Adrenal gland (tissue), 12 donors: ENCODE data around the gene RBM28. TPM values are rescaled to one million over a fixed set of nuclear protein-coding genes. Genes with fewer than 3 reads are reported as not detected.

Experiments
- DNase-seq, 7 donors: peaks; one replicate each; pipeline ENCODE4 v3.0.0-alpha.2; 2019 to 2020
- H3K27ac ChIP-seq, 5 donors: fragments of 200-600 bp; sonication (generic) in 4 of 5; 1 replicate in 3 of 5; 2 replicates in 2 of 5; pipeline versions ENCODE4 v1.5.1 to v1.8.0; 2016 to 2020; ENCODE audit warnings: mild to moderate bottlenecking in 1 of 5
- H3K27me3 ChIP-seq: fragments of 200-600 bp; 2 replicates; pipeline ENCODE4 v1.8.0; 2021
- H3K36me3 ChIP-seq, 2 donors: fragments of 200-600 bp; replicated peaks in 1 of 2; 1 replicate in 1 of 2; 2 replicates in 1 of 2; pipeline versions ENCODE4 v1.5.1 to v1.8.0; 2018 to 2022
- H3K4me1 ChIP-seq, 2 donors: fragments of 200-600 bp; replicated peaks in 1 of 2; 1 replicate in 1 of 2; 2 replicates in 1 of 2; pipeline versions ENCODE4 v1.5.1 to v1.8.0; 2018 to 2021
- H3K4me3 ChIP-seq, 4 donors: fragments of 200-600 bp; sonication (generic) in 3 of 4; one replicate each; pipeline ENCODE4 v1.5.1; 2016 to 2018
- H3K9me3 ChIP-seq, 3 donors: fragments of 200-600 bp; sonication (generic) in 1 of 3; replicated peaks in 1 of 3; 1 replicate in 2 of 3; 2 replicates in 1 of 3; pipeline versions ENCODE4 v1.5.1 to v1.8.0; 2016 to 2021
- CTCF ChIP-seq, 6 experiments: fragments of 450-650 bp in 4 of 6; fragments of 200-600 bp in 2 of 6; sonication (generic) in 1 of 6; IDR thresholded peaks; 1 replicate in 5 of 6; 2 replicates in 1 of 6; pipeline versions ENCODE4 v1.5.1 to v1.8.0; 2016 to 2021; ENCODE audit warnings: antibody characterized with exemption in 6 of 6, mild to moderate bottlenecking in 2 of 6, moderate library complexity in 1 of 6
- POLR2A ChIP-seq, 2 donors: fragments of 450-650 bp; IDR thresholded peaks; one replicate each; pipeline ENCODE4 v1.6.1; 2017; ENCODE audit warnings: antibody characterized with exemption in 2 of 2, mild to moderate bottlenecking in 2 of 2, moderate library complexity in 1 of 2
- WGBS, 4 donors: extraction: QIAGEN DNeasy Blood & Tissue Kit in 2 of 4; methylation state at CpG; one replicate each; pipeline versions ENCODE4 v1.1.5 to v1.1.7; 2013 to 2017; 5-methylcytosine and 5-hydroxymethylcytosine counted together
- intact Hi-C, 2 donors: fragments of 100-400 bp; cut with DNase I; formaldehyde crosslinking; loops; one replicate each; pipeline versions ENCODE4 v1.14.1 to v1.15.0; 2022 to 2023
- polyA plus RNA-seq, 3 donors: library from polyadenylated mRNA; stranded (reverse); fragments of 200-250 nt in 2 of 3; fragments of 350-450 nt in 1 of 3; fragmentation: Illumina TruSeq in 1 of 3; extraction: RNeasy Lipid Tissue Mini Kit (QIAGEN cat#74804) in 1 of 3; gene quantifications; one replicate each; pipeline ENCODE4 v1.2.3, GENCODE V29; 2013 to 2014
- total RNA-seq, 9 donors: library from RNA; depleted of rRNA in 4 of 9; stranded (reverse); fragments of >200 nt in 4 of 9; fragments of 120-200 nt in 1 of 9; fragmentation: NEBNext Ultra II Directional in 1 of 9; extraction: Animal tissue kit (Norgen Biotek cat#: 25700) in 1 of 9; gene quantifications; one replicate each; pipeline versions ENCODE4 v1.1.0 to v1.2.4, GENCODE V29; 2013 to 2023
- donor health status: healthy with polysubstance abuse.
- donor health status: Bipolar disorder and iron deficiency.
- donor health status: DM: yes; HTN: yes; CAD: no.
- donor health status: DM: no; HTN: no; CAD: no.
- donor health status: DM: no; HTN: no; CAD: no.
- donor health status: DM: yes; HTN: yes; CAD: no.

Gene RBM28
- total and polyA plus RNA-seq, 12 donors = 8.0 to 61.3 (median 24.2) TPM

- intact Hi-C loops = no loop called here
- H3K36me3 ChIP-seq = peaks cover 0 to 29% of the 10 kb centered on the region in 2 donors
- H3K27ac ChIP-seq = no peak overlapping the region
- H3K9me3 ChIP-seq = no peaks in the 10 kb centered on the region
- TF ChIP-seq POLR2A (IDR thresholded peaks at IDR 0.05) = no peak
- no peak for TF ChIP-seq CTCF (IDR thresholded peaks at IDR 0.05)
- H3K4me3 ChIP-seq = no peak overlapping the region
- no peak for DNase-seq
- H3K4me1 ChIP-seq = no peaks in the 10 kb centered on the region
- H3K27me3 ChIP-seq = no peaks in the 10 kb centered on the region
- 89 to 100% (median 96%) methylated on average over 1 of the region's 1 CpG for WGBS, 4 donors
Measured at GRCh38 chr7:128304212-128304611, 39.5 kb downstream of the RBM28 start.

GRCh38 chr7:128303643-128304042 lies 40.1 kb downstream of the RBM28 start:
- H3K4me1 ChIP-seq = no peaks in the 10 kb centered on the region
- H3K9me3 ChIP-seq = no peaks in the 10 kb centered on the region
- H3K27ac ChIP-seq = no peak overlapping the region
- no peaks in the 10 kb centered on the region for H3K27me3 ChIP-seq
- TF ChIP-seq CTCF (IDR thresholded peaks at IDR 0.05) = no peak
- intact Hi-C loops = no loop called here
- no peak for DNase-seq
- 84 to 90% (median 87%) methylated on average over 5 of the region's 5 CpGs for WGBS, 4 donors
- H3K4me3 ChIP-seq = no peak overlapping the region
- H3K36me3 ChIP-seq = peaks cover 0 to 25% of the 10 kb centered on the region in 2 donors

GRCh38 chr7:128303133-128303532 lies 40.6 kb downstream of the RBM28 start:
- TF ChIP-seq CTCF (IDR thresholded peaks at IDR 0.05) (no peak), POLR2A (IDR thresholded peaks at IDR 0.05) (no peak)
- H3K36me3 ChIP-seq = peaks cover 0 to 20% of the 10 kb centered on the region in 2 donors
- intact Hi-C loops = no loop called here
- no peaks in the 10 kb centered on the region for H3K9me3 ChIP-seq
- H3K4me3 ChIP-seq = no peak overlapping the region
- no peak for DNase-seq
- WGBS, 4 donors = 68 to 85% (median 78%) methylated on average over 2 of the region's 2 CpGs
- H3K27me3 ChIP-seq = no peaks in the 10 kb centered on the region
- H3K4me1 ChIP-seq = no peaks in the 10 kb centered on the region
- no peak overlapping the region for H3K27ac ChIP-seq

- H3K9me3 ChIP-seq = no peaks in the 10 kb centered on the region
- intact Hi-C loops = no loop called here
- DNase-seq = no peak
- H3K27me3 ChIP-seq = no peaks in the 10 kb centered on the region
- peaks cover 0 to 14% of the 10 kb centered on the region in 2 donors for H3K36me3 ChIP-seq
- H3K4me3 ChIP-seq = no peak overlapping the region
- TF ChIP-seq CTCF (IDR thresholded peaks at IDR 0.05) = no peak
- no peak for TF ChIP-seq POLR2A (IDR thresholded peaks at IDR 0.05)
- no peak overlapping the region for H3K27ac ChIP-seq
- WGBS, 4 donors = 60 to 79% (median 65%) methylated on average over 9 to 10 of the region's 10 CpGs
- no peaks in the 10 kb centered on the region for H3K4me1 ChIP-seq
Measured at GRCh38 chr7:128302139-128302538, 41.6 kb downstream of the RBM28 start.
